ENCODE results near the gene ACYP2.

GRCh38 chr2:54176577-54176976, 61.2 kb downstream of the ACYP2 start:
- peak; percentile 9; the same call in 1 of the 2 replicates for TF ChIP-seq CTCF (conservative IDR thresholded peaks at IDR 0.05)
- TF ChIP-seq ZFX (IDR thresholded peaks at IDR 0.05): no peak

Measured in C4-2B (cell line).